ENCODE data around the gene PLET1.

The PLET1 gene

GRCh38 chr11:112227471-112227870 is 33.2 kb downstream of the PLET1 start:
- DNase-seq (ENCODE audit: extremely low read depth, low read depth) = no peak
- H3K4me3 ChIP-seq (replicated peaks; ENCODE audit: low read depth, low read length) = peak overlapping the region; percentile 77
- no peak for TF ChIP-seq CTCF (IDR thresholded peaks at IDR 0.05; ENCODE audit: low read depth, low read length, missing control alignments)

GRCh38 chr11:112226831-112227401 is 33.7 kb downstream of the PLET1 start:
- DNase-seq (ENCODE audit: extremely low read depth, low read depth) = no peak
- TF ChIP-seq CTCF (IDR thresholded peaks at IDR 0.05; ENCODE audit: low read depth, low read length, missing control alignments) = no peak
- peak overlapping the region; percentile 77 for H3K4me3 ChIP-seq (replicated peaks; ENCODE audit: low read depth, low read length)

GRCh38 chr11:112226062-112226830 is 34.4 kb downstream of the PLET1 start, which contains the start of gene PTS:
TSS of gene PTS (plus strand) at chr11:112226428. CDS start at chr11:112226444, 16 bp downstream.
- TF ChIP-seq CTCF (IDR thresholded peaks at IDR 0.05; ENCODE audit: low read depth, low read length, missing control alignments) = no peak
- H3K4me3 ChIP-seq (replicated peaks; ENCODE audit: low read depth, low read length) = peak within 1 kb of the TSS; percentile 77
- peak; percentile 49 for DNase-seq (ENCODE audit: extremely low read depth, low read depth)

GRCh38 chr11:112225753-112226061 is 35.0 kb downstream of the PLET1 start:
- peak overlapping the region; percentile 77 for H3K4me3 ChIP-seq (replicated peaks; ENCODE audit: low read depth, low read length)
- DNase-seq (ENCODE audit: extremely low read depth, low read depth) = no peak
- TF ChIP-seq CTCF (IDR thresholded peaks at IDR 0.05; ENCODE audit: low read depth, low read length, missing control alignments) = no peak

- no peak for DNase-seq (ENCODE audit: extremely low read depth, low read depth)
- no peak overlapping the region for H3K4me3 ChIP-seq (replicated peaks; ENCODE audit: low read depth, low read length)
- no peak for TF ChIP-seq CTCF (IDR thresholded peaks at IDR 0.05; ENCODE audit: low read depth, low read length, missing control alignments)
These were observed 36.7 kb downstream of the PLET1 start for GRCh38 chr11:112223754-112224532.

- no peak for DNase-seq (ENCODE audit: extremely low read depth, low read depth)
- no peak overlapping the region for H3K4me3 ChIP-seq (replicated peaks; ENCODE audit: low read depth, low read length)
- TF ChIP-seq CTCF (IDR thresholded peaks at IDR 0.05; ENCODE audit: low read depth, low read length, missing control alignments) = no peak
These were observed 37.5 kb downstream of the PLET1 start for GRCh38 chr11:112223121-112223520.

Data from HFF-Myc (cell line).